ENCODE measurements around the gene KCNE1. TPM values are rescaled to one million over a fixed set of nuclear protein-coding genes. Genes with fewer than 3 reads are reported as not detected.

KCNE1 gene
- total and polyA plus RNA-seq, 2 donors from 2014 or later: 2.5 to 4.4 TPM

DNA sequence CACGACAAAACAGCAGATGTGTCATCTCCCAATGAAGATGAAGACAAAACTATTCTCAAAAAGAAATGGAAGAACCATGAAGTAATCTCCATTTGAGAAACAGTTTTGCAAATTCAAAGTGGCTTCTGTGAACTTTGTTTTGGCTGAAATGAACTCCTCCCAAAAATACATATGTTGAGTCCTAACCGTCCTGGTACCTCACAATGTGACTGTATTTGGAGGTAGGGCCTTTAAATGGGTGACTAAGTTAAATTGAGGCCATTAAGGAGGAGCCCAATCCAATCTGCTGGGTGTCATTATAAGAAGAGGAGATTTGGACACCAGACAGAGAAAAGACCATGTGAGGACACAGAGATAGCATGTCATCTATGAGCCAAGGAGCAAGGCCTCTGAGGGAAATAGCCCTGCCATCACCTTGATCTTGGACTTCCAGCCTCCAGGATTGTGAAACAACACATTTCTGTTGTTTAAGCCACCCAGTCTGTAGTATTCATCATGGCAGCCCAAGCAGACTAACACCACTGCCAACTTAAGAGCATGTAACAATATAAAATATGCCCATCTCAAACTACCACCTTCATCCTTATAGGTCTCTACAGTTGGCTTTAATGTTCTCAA, 38.3 kb upstream of the KCNE1 start:
- TF ChIP-seq, protein P1, sequence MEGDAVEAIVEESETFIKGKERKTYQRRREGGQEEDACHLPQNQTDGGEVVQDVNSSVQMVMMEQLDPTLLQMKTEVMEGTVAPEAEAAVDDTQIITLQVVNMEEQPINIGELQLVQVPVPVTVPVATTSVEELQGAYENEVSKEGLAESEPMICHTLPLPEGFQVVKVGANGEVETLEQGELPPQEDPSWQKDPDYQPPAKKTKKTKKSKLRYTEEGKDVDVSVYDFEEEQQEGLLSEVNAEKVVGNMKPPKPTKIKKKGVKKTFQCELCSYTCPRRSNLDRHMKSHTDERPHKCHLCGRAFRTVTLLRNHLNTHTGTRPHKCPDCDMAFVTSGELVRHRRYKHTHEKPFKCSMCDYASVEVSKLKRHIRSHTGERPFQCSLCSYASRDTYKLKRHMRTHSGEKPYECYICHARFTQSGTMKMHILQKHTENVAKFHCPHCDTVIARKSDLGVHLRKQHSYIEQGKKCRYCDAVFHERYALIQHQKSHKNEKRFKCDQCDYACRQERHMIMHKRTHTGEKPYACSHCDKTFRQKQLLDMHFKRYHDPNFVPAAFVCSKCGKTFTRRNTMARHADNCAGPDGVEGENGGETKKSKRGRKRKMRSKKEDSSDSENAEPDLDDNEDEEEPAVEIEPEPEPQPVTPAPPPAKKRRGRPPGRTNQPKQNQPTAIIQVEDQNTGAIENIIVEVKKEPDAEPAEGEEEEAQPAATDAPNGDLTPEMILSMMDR (IDR thresholded peaks at IDR 0.05; ENCODE audit: borderline replicate concordance, extremely low read depth, insufficient read depth): no peak
- DNase-seq (no peak), FAIRE-seq (no peak)
- H3K4me3 ChIP-seq (ENCODE audit: low read length in 3 of 3): no peak overlapping the region
- no peaks in the 10 kb centered on the region for H3K36me3 ChIP-seq (ENCODE audit: control insufficient read depth in 2 of 3, insufficient read depth in 3 of 3, low read length in 3 of 3)
- no peaks in the 10 kb centered on the region for H3K27me3 ChIP-seq (ENCODE audit: control insufficient read depth, insufficient read depth, low read length)
- H3K9ac ChIP-seq (ENCODE audit: low read length in 3 of 3): no peak overlapping the region
- no peak overlapping the region for H3K27ac ChIP-seq (ENCODE audit: low read depth in 2 of 2, low read length in 2 of 2)
- intact Hi-C loops (cut with DNase I): no loop called here
- peaks cover 0 to 8% (median 8%) of the 10 kb centered on the region in 3 donors for H3K4me1 ChIP-seq (ENCODE audit: control insufficient read depth in 2 of 3, insufficient read depth in 2 of 3, low read depth in 1 of 3, low read length in 3 of 3)
- no peaks in the 10 kb centered on the region for H3K9me3 ChIP-seq (ENCODE audit: control insufficient read depth in 2 of 3, insufficient read depth in 1 of 3, low read length in 3 of 3)

DNA sequence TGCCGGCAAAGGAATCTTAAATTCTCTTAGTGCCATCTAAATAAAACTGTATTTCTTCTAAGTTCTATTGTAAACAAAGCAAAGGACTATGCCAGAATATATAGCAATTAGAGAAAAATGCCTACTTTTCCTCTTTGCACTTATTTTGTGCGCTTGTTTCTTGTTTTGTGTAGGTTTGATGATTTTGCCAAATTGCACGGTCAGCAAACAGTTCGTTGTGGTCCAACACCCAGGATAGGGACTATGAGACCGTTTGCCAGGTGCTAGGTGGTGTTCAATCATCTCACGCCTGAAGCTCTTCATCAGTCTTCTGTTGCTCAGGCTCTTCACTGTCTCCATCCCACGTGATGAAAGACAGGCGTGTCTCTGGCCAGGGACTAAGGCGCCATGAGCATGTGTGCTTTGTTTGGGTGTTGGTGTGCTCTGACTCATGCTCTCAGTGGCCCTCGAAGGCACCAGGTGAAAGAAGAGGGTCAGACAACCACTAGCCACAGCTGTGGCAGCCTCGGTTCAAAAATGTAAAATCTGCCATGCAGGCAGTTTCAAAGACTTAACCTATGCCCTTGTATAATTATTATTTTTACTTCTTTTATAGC, 36.9 kb upstream of the KCNE1 start:
- H3K9me3 ChIP-seq (ENCODE audit: control insufficient read depth in 2 of 3, insufficient read depth in 1 of 3, low read length in 3 of 3): no peaks in the 10 kb centered on the region
- FAIRE-seq: no peak
- no peak overlapping the region for H3K4me3 ChIP-seq (ENCODE audit: low read length in 3 of 3)
- H3K9ac ChIP-seq (ENCODE audit: low read length in 3 of 3): no peak overlapping the region
- no peak for DNase-seq
- TF ChIP-seq, protein P1 (IDR thresholded peaks at IDR 0.05; ENCODE audit: borderline replicate concordance, extremely low read depth, insufficient read depth): no peak
- no peaks in the 10 kb centered on the region for H3K36me3 ChIP-seq (ENCODE audit: control insufficient read depth in 2 of 3, insufficient read depth in 3 of 3, low read length in 3 of 3)
- H3K4me1 ChIP-seq (ENCODE audit: control insufficient read depth in 2 of 3, insufficient read depth in 2 of 3, low read depth in 1 of 3, low read length in 3 of 3): peaks cover 0 to 23% (median 14%) of the 10 kb centered on the region in 3 donors
- intact Hi-C loops (cut with DNase I): no loop called here
- no peaks in the 10 kb centered on the region for H3K27me3 ChIP-seq (ENCODE audit: control insufficient read depth, insufficient read depth, low read length)
- H3K27ac ChIP-seq (ENCODE audit: low read depth in 2 of 2, low read length in 2 of 2): no peak overlapping the region

DNA sequence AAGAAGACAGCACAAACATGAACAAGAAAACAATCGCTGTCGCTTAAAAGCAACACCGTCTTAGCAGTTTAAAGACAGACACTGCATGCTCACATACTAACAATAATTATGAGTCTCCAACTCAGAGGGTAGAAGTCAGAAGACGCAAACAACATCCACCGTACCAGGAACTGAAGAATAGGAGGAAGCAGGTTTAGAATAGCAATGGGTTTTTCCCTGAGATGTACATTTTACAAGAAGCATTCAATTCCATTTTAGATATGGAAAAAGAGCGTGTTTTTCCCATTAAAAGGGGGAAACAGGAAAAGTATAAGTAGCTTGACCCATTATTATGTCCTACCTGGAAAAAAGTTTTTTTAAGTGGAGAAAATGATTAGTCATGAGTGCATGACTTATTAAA, 34.5 kb upstream of the KCNE1 start:
- DNase-seq (no peak), FAIRE-seq (no peak)
- Histone ChIP-seq H3K36me3 (ENCODE audit: control insufficient read depth in 2 of 3, insufficient read depth in 3 of 3, low read length in 3 of 3) (no peaks in the 10 kb centered on the region), H3K4me3 (ENCODE audit: low read length in 3 of 3) (no peak overlapping the region), H3K4me1 (ENCODE audit: control insufficient read depth in 2 of 3, insufficient read depth in 2 of 3, low read depth in 1 of 3, low read length in 3 of 3) (peaks cover 0 to 29% (median 15%) of the 10 kb centered on the region in 3 donors), H3K27me3 (ENCODE audit: control insufficient read depth, insufficient read depth, low read length) (no peaks in the 10 kb centered on the region), H3K27ac (ENCODE audit: low read depth in 2 of 2, low read length in 2 of 2) (no peak overlapping the region), H3K9me3 (ENCODE audit: control insufficient read depth in 2 of 3, insufficient read depth in 1 of 3, low read length in 3 of 3) (peaks cover 0 to 3% (median 0%) of the 10 kb centered on the region in 3 donors), H3K9ac (ENCODE audit: low read length in 3 of 3) (no peak overlapping the region)
- TF ChIP-seq, protein P1 (IDR thresholded peaks at IDR 0.05; ENCODE audit: borderline replicate concordance, extremely low read depth, insufficient read depth): no peak
- intact Hi-C loops (cut with DNase I): no loop called here

Data from kidney (tissue), 14 donors.